HPDE6-E6E7 (cell line): ENCODE data around the gene KDM4B.

Source experiments
- DNase-seq: peaks from one replicate; pipeline ENCODE4 v3.0.0; 2011; ENCODE audit warnings: missing footprints; ENCODE audit errors: extremely low spot score

Gene KDM4B

GRCh38 chr19:5086725-5087439, 118.0 kb downstream of the KDM4B start:
- DNase-seq = no peak

- DNase-seq = no peak
Observed at GRCh38 chr19:5089283-5089682, 120.4 kb downstream of the KDM4B start.

- no peak for DNase-seq
Observed at GRCh38 chr19:5090465-5091017, 121.6 kb downstream of the KDM4B start.

- no peak for DNase-seq
Observed at GRCh38 chr19:5091018-5091683, 122.2 kb downstream of the KDM4B start.

GRCh38 chr19:5091684-5092480, 123.0 kb downstream of the KDM4B start:
- DNase-seq = no peak

GRCh38 chr19:5092481-5092843, 123.5 kb downstream of the KDM4B start:
- no peak for DNase-seq

GRCh38 chr19:5093297-5093928, 124.5 kb downstream of the KDM4B start:
- DNase-seq = no peak

GRCh38 chr19:5093948-5094718, 125.2 kb downstream of the KDM4B start:
- no peak for DNase-seq

- DNase-seq = no peak
Observed at GRCh38 chr19:5094768-5095567, 126.1 kb downstream of the KDM4B start.

- no peak for DNase-seq
Observed at GRCh38 chr19:5095568-5095850, 126.6 kb downstream of the KDM4B start.

GRCh38 chr19:5096536-5096935, 127.6 kb downstream of the KDM4B start:
- DNase-seq = no peak

- no peak for DNase-seq
Observed at GRCh38 chr19:5097331-5097930, 128.5 kb downstream of the KDM4B start.

GRCh38 chr19:5097959-5098623, 129.2 kb downstream of the KDM4B start:
- DNase-seq = no peak

GRCh38 chr19:5098646-5099045, 129.7 kb downstream of the KDM4B start:
- no peak for DNase-seq

GRCh38 chr19:5099701-5100221, 130.8 kb downstream of the KDM4B start:
- DNase-seq = no peak

GRCh38 chr19:5101871-5102270, 133.0 kb downstream of the KDM4B start:
- DNase-seq = no peak

- no peak for DNase-seq
Observed at GRCh38 chr19:5102520-5102919, 133.6 kb downstream of the KDM4B start.

GRCh38 chr19:5103061-5103701, 134.3 kb downstream of the KDM4B start:
- DNase-seq = no peak
